GM21825 (cell line): ENCODE results near the gene PLD5.

Experiments used
- ATAC-seq: cut with Tn5 transposase; IDR thresholded peaks from one replicate; pipeline ENCODE4 v1.9.1; 2021; ENCODE audit warnings: mild to moderate bottlenecking, moderate library complexity; ENCODE audit not compliant: unreplicated experiment

PLD5 gene

GRCh38 chr1:242524571-242525359 is at the start of gene PLD5:
Gene PLD5, minus strand, starts transcription at chr1:242524697.
- no peak for ATAC-seq

GRCh38 chr1:242569867-242570266 is 45.4 kb upstream of the PLD5 start:
- no peak for ATAC-seq

DNA sequence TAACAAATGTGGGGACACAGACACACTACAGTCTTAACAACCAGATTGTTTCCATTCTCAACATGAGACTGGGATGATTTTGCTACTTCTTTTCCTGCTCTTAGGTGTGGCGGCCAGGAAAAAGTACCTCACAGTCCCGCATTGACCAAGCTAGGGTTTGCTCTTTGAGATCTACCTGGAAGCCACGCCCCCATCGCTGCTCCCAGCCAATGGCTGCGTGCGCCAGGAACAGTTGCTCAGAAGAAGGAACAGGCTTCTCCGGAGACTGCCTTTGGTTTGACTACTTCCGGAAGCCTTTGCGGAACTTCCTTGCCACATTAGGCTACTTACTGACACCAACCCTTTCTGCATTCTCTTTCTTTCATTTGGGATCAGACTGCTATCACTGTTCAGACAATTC is 44.2 kb upstream of the PLD5 start:
- no peak for ATAC-seq

DNA sequence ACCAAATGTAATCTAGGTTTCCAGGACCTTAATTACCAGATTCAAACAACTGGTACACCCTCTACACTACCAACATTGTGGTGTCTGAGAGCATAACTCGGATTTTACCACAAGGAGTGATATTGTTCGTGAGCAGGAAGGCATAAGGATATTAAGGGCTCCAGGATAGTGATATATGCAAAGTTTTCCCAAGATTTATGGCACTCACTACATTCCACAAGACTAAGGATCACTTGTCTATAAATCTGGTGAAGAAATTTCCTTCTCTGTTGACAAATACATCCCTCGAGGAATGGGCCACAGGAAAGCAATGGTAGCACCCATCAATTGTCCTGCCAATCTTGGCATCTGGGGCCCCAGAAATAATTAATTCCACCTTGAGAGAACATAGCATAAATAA is 43.1 kb upstream of the PLD5 start:
- ATAC-seq: no peak

DNA sequence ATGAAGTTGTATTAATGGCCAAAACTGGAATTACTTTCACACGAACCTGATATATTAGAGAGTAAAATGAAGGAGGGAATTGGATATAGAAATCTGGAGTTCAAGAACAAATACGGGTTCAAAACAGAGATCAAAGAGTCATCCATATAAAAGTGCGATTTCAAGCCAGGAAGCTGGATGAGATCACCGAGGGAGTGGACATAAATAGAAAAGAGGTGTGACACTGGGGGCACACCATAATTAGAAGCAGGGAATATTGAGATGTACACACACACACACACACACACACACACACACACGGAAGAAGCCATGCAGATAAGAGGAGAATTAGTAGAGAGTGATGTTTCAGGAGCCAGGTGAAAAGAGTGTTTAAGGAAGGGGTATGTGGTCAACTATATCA is 32.3 kb upstream of the PLD5 start:
- ATAC-seq: no peak

GRCh38 chr1:242556276-242556675 is 31.8 kb upstream of the PLD5 start:
- ATAC-seq: no peak

- no peak for ATAC-seq
These were observed 30.1 kb upstream of the PLD5 start for GRCh38 chr1:242554577-242554976.

DNA sequence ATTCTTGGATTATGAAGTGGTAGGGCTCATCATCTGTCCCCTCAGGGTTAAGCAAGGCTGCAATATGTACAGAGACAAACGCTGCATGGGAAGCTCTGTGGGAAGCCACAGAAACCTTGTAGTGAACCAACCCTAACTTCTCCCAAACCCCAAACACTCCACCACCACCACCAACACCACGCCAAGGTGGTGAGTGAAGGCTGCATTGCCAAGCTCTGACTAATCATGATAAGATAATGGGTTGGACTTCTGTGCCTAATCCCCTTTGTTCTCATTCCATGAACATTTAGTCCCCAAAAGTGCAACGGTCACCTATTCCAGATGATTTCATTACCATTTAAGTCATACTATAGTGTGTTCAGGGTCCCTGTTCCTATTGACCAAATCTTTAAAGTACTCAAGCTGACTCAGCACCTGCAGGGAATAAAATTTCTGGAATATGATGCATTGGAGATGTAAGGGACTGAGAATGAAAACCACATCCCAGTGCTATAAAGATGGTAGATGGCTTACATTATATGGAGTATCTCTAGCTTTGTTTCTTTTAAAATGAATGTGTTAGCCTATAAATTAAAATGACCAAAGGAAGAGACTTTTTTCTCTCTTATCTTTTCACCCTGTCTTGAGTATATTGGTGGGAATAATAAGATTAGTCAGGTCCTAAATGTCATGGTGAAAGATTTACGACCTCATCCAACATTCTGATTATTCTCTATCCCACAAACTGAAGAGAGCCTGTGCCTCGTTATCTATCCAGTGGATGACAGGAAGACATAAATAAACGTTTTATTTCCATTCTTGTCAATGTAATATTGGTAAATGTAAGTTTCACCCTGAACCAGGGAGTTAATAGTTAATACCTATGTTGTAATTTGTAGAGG is 22.6 kb upstream of the PLD5 start:
- no peak for ATAC-seq

DNA sequence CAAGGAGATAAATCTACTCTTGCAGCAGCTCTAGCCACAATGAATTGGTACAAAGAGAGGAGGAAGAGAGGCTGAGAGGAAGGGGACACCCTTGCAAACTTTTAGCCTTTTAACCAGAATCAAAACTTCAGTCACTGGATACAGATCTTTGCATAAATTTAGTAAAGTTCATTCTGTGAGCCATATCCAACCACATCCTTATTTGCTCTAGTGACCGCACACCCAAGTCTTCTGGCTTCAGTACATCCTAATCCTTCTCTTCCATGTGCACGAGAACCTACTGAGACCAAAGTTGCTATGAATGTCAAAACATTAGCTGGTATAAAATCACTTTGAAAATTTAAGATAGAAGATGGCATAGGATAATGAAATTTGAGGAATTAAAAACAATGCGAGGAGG is 21.9 kb upstream of the PLD5 start:
- no peak for ATAC-seq

GRCh38 chr1:242544071-242544470 is 19.6 kb upstream of the PLD5 start:
- ATAC-seq: no peak

- ATAC-seq: no peak
These were observed 17.8 kb upstream of the PLD5 start for GRCh38 chr1:242542271-242542670.

GRCh38 chr1:242535986-242536385 is 11.5 kb upstream of the PLD5 start:
- ATAC-seq: no peak

GRCh38 chr1:242534753-242535152 is 10.3 kb upstream of the PLD5 start:
- no peak for ATAC-seq

DNA sequence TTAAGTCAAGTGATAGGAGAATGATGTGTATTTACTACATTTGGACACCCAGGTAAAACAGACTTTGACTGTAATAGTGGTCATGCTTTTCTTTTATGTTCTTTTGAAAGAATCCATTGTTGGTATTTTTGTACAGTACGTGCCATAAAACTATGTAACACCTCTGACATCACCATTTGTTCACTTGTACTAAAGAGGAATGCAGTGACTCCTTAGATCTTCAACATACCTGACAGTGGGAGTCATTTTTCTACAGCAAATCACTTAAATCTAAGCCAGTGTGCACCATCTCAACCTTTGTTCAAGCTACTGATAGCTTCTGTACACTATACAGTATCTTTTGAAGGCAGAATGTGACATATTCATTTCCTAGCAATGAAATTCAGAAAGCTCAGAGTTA is 6.3 kb upstream of the PLD5 start:
- no peak for ATAC-seq

DNA sequence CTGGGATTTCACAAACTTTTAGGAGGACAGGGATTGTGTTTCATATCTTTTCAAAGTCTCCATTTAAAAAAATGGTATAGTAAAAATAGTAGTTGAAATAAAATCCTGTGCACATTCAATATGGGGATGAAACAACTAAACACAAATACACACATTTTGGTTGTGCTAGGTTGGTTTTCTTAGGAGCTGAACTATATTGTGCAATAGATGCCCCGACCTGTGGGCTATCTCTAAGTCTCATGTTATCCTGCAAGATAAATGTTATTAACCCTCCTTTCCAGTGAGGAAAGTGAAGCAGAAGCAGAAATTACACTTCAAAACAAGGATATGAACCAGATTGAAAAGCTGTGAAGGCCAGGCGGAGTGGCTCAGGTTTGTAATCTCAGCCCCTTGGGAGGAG is 1.3 kb upstream of the PLD5 start:
- no peak for ATAC-seq

- ATAC-seq: no peak
These were observed 844 bp upstream of the PLD5 start for GRCh38 chr1:242525360-242525722.

DNA sequence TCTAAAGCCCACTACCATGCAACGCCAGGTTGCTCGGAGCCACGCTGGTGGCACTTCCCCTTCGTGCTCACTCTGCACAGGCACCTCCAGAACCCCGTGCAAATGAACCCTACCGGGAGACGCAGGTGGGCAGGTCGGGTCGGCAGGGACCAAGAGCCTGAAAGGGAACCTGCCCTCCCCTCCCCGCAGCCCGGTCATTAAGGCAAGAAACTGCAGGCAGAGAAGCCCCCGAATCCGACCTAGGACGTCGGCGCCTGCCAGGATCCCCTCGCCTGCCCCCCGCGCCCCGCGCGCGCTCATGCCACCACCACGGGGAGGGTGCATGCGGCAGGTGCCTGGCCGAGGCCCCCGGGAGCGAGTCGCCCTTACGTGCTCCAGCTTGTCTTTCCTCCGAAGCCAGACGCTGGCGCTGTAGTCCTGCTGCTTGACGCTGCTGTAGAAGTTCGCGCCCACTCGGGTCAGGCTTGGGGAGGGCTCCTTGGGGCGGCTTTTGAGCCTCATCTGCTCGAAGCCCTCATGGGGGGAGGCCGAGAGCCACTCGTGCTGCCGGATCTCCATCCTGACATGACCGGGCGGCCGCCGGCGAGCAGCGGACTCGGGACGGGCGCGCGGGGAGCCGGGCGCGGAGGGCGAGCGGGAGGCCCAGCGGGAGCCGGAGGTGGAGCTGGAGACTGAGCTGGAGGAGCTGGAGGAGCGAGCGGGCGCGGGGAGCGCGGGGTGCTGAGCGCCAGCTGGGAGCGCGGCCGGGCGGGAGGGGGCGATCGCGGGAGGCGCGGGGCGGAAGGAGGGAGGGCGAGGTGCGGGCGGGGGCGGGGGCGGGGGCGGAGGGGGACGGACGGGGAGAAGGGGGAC is 552 bp downstream of the PLD5 start:
- ATAC-seq: no peak

DNA sequence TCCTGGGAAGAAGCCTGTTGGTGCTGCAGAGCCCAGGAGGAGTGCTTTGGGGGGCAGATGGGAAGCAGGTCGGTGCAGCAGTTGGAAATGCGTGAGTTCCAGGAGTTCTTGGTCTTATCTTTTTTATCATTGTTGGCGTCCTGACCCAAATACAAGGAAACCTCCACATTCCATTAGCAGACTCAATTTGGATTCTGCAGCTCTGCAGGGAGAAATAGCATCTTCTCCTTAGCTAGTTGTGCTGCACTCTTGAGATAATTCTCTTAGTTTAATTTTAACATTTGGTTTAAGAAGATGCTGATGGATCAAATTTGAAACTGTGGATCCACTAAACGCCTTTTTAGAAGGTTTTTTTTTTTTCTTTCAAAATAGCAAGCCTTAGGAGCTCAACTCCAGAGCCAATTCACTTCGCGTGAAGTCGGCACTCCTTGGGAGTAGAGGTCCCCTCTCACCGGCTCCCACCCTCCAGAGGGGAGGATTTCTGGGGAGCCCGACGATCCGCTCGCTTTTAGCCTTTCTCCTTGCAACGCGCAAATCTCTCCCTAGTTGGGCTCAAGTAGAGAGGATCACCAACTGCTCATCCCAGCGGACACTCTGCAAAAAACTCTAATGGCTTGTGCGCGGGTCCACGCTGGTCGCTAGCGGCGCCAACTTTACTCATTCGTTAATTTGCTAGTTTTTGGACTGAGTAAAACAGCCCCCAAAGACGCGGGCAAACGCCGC is 1.3 kb downstream of the PLD5 start:
- ATAC-seq: no peak

- ATAC-seq: no peak
These were observed 2.1 kb downstream of the PLD5 start for GRCh38 chr1:242522304-242522945.

DNA sequence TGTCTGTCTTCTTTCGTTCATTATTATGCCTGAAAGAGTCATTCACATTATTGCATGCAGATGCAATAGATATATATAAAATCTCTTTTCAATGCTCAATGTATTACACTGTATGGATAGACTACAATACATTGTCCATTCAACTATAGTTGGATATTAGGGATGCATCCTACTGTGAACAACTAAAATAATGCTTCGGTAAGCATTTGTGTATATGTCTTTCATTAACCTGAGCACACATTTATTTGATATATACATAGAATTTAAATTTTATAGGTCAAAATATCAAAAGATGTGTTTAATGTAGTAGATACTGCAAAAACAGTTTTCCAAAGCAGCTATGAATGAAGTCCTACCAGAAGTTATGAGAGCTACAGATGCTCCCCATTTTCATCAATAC is 8.9 kb downstream of the PLD5 start:
- ATAC-seq: no peak
